B cell (primary cell): ENCODE data around the gene PAX2. TPM values are rescaled to one million over a fixed set of nuclear protein-coding genes. Genes with fewer than 3 reads are reported as not detected.

Experiments used
- ATAC-seq: fragments of 200-7000 bp; cut with Tn5 transposase; one replicate; pipeline ENCODE4 v1.10.0; 2021; ENCODE audit warnings: low read depth, mild to moderate bottlenecking, moderate number of reproducible peaks, moderate library complexity
- CTCF ChIA-PET: fragments of 350-600 bp; sonication (Branson Sonifier 250); formaldehyde crosslinking; loops from one replicate; lab custom pipeline; 2021; ENCODE audit warnings: antibody characterized with exemption, inconsistent platforms; lab: Charles Lee
- POLR2A ChIA-PET: fragments of 350-600 bp; sonication (Branson Sonifier 250); formaldehyde crosslinking; loops from one replicate; lab custom pipeline; 2021; ENCODE audit warnings: antibody characterized with exemption; lab: Charles Lee
- DNase-seq: peaks from one replicate; pipeline ENCODE4 v3.0.0; 2013
- H2AFZ ChIP-seq: 2 replicates; pipeline ENCODE4 v1.6.1; 2012; ENCODE audit warnings: mild to moderate bottlenecking, low read depth, low read length; ENCODE audit not compliant: insufficient read depth, poor library complexity, severe bottlenecking
- H3K27ac ChIP-seq, 2 donors: 1 replicate in 1 of 2; 2 replicates in 1 of 2; pipeline ENCODE4 v1.5.1; 2012 to 2013; ENCODE audit warnings: low read length in 2 of 2, mild to moderate bottlenecking in 2 of 2, moderate library complexity in 1 of 2
- H3K27me3 ChIP-seq, 4 experiments: fragments of 200-600 bp in 1 of 4; sonication (generic) in 1 of 4; replicated peaks in 1 of 4; 1 replicate in 2 of 4; 2 replicates in 2 of 4; pipeline versions ENCODE4 v1.6.1 to v1.7.0; 2013 to 2016; ENCODE audit warnings: low read length in 3 of 4, mild to moderate bottlenecking in 2 of 4, mixed read lengths in 1 of 4, moderate library complexity in 1 of 4; ENCODE audit not compliant: insufficient read depth in 4 of 4, control insufficient read depth in 3 of 4; ENCODE audit errors: control extremely low read depth in 1 of 4
- H3K36me3 ChIP-seq, 2 experiments: replicated peaks in 1 of 2; 1 replicate in 1 of 2; 2 replicates in 1 of 2; pipeline versions ENCODE4 v1.6.1 to v1.7.1; 2013; ENCODE audit warnings: low read length in 1 of 2; ENCODE audit not compliant: insufficient read depth in 2 of 2, control insufficient read depth in 1 of 2; ENCODE audit errors: control extremely low read depth in 1 of 2, extremely low read depth in 1 of 2
- H3K4me1 ChIP-seq, 2 donors: fragments of 200-600 bp in 1 of 2; sonication (generic) in 1 of 2; 1 replicate in 1 of 2; 2 replicates in 1 of 2; pipeline versions ENCODE4 v1.5.1 to v1.6.1; 2013 to 2017; ENCODE audit warnings: low read length in 2 of 2; ENCODE audit not compliant: control insufficient read depth in 2 of 2, insufficient read depth in 2 of 2
- H3K4me2 ChIP-seq: replicated peaks from 2 replicates; pipeline ENCODE3; 2012; ENCODE audit warnings: mild to moderate bottlenecking, low read depth, low read length; ENCODE audit not compliant: poor library complexity, severe bottlenecking
- H3K4me3 ChIP-seq, 5 experiments: fragments of 200-600 bp in 1 of 5; sonication (generic) in 1 of 5; 1 replicate in 3 of 5; 2 replicates in 2 of 5; pipeline versions ENCODE4 v1.5.1 to v1.7.0; 2011 to 2016; ENCODE audit warnings: low read length in 4 of 5, mild to moderate bottlenecking in 4 of 5, low read depth in 2 of 5, control low read depth in 1 of 5, moderate library complexity in 1 of 5; ENCODE audit not compliant: insufficient read depth in 1 of 5; ENCODE audit errors: control extremely low read depth in 1 of 5, extremely low read depth in 1 of 5
- H3K79me2 ChIP-seq: fragments of 200-600 bp; sonication (generic); one replicate; pipeline ENCODE4 v1.6.0; 2016; ENCODE audit warnings: low read length; ENCODE audit not compliant: control insufficient read depth, insufficient read depth
- H3K9ac ChIP-seq: fragments of 200-600 bp; sonication (generic); 2 replicates; pipeline ENCODE4 v1.6.1; 2017; ENCODE audit warnings: mild to moderate bottlenecking, low read length, moderate library complexity
- H3K9me3 ChIP-seq, 3 donors: one replicate each; pipeline versions ENCODE4 v1.6.1 to v1.7.1; 2013; ENCODE audit warnings: low read length in 2 of 3; ENCODE audit not compliant: control insufficient read depth in 2 of 3, insufficient read depth in 1 of 3; ENCODE audit errors: control extremely low read depth in 1 of 3
- H4K20me1 ChIP-seq: 2 replicates; pipeline ENCODE4 v1.6.0; 2012; ENCODE audit warnings: mild to moderate bottlenecking, low read length; ENCODE audit not compliant: insufficient read depth, control insufficient read depth, poor library complexity, severe bottlenecking
- H3K27ac Mint-ChIP-seq: one replicate; pipeline ENCODE4 v1.8.0; 2021; ENCODE audit warnings: mixed read lengths
- H3K27me3 Mint-ChIP-seq: one replicate; pipeline ENCODE4 v1.8.0; 2021; ENCODE audit warnings: mixed read lengths
- H3K4me1 Mint-ChIP-seq: one replicate; pipeline ENCODE4 v1.8.0; 2021; ENCODE audit warnings: mixed read lengths
- H3K4me3 Mint-ChIP-seq: one replicate; pipeline ENCODE4 v1.8.0; 2021; ENCODE audit warnings: mixed read lengths
- H3K9me3 Mint-ChIP-seq: one replicate; pipeline ENCODE4 v1.8.0; 2022; ENCODE audit warnings: mixed read lengths; ENCODE audit not compliant: insufficient read depth
- CTCF ChIP-seq: fragments of 200-600 bp; IDR thresholded peaks from one replicate; pipeline ENCODE4 v1.8.0; 2022; ENCODE audit warnings: antibody characterized with exemption, mild to moderate bottlenecking
- EZH2 ChIP-seq: IDR thresholded peaks from 2 replicates; pipeline ENCODE4 v1.6.1; 2012; ENCODE audit warnings: borderline replicate concordance, low read depth, mild to moderate bottlenecking, moderate library complexity, low read length; ENCODE audit not compliant: insufficient read depth, poor library complexity, severe bottlenecking
- WGBS: methylation state at CpG from one replicate; pipeline ENCODE4 v1.1.5; 2013; ENCODE audit warnings: missing lambda C conversion rate; ENCODE audit not compliant: insufficient coverage; 5-methylcytosine and 5-hydroxymethylcytosine counted together
- intact Hi-C: fragments of 100-400 bp; cut with micrococcal nuclease; formaldehyde crosslinking; loops from one replicate; pipeline ENCODE4 v1.10.0; 2022
- polyA plus RNA-seq: library from polyadenylated mRNA; depleted of rRNA; stranded (reverse); fragments of >200 nt; gene quantifications from 2 replicates; pipeline ENCODE4 v1.2.3, GENCODE V29; 2012
- total RNA-seq, 2 donors: library from RNA; stranded (reverse); fragments of 120-200 nt in 1 of 2; gene quantifications; 1 replicate in 1 of 2; 2 replicates in 1 of 2; pipeline versions ENCODE4 v1.2.3 to v1.2.4, GENCODE V29; 2013 to 2022

The PAX2 gene
- total and polyA plus RNA-seq, 2 donors (not counting 1 experiment from before 2014, with no cell fraction given), result 0.12 TPM; not detected in 1

DNA sequence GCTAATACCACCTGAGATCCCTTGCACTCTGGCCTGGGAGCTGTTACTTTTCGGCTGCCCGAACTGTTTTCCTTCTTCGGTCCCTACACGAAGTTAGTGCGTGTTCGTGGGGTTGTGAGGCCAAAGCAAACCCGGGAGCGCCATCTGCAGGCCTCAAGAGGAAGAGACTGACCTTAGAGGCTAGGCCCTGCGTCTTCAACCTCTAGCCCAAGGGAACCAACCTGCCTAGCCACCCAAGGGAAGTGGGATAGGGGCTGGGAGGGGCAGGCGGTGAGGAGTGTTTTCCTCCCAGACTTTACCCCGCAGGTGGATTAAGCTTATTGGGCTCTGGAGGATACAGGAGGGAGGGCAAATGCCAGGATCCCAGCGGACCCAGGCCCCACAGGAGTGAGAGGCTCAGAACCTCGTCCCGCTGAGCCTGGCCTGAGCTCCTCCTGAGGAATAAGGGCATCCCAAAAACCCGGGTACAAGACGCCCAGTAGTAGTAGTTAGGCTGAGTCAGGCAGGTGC lies 1.7 kb upstream of the PAX2 start:
- intact Hi-C loops, result loop anchor here (1.0 to 10.0 kb wide), 4 partner anchors 72 to 481 kb away; partner anchors contain the start of genes LBX1 and TLX1
- Mint-ChIP-seq H3K27me3 (peaks cover 70% of the 10 kb centered on the region), H3K9me3 (no peaks in the 10 kb centered on the region), H3K4me1 (peaks cover 52% of the 10 kb centered on the region), H3K4me3 (peak overlapping the region; percentile 66), H3K27ac (no peak overlapping the region)
- Histone ChIP-seq H3K9ac (peak overlapping the region; percentile 0), H3K36me3 (no peaks in the 10 kb centered on the region), H3K4me3 (no peak overlapping the region), H3K9me3 (peaks cover 0 to 51% (median 0%) of the 10 kb centered on the region in 3 donors), H2AFZ (no peak overlapping the region), H4K20me1 (no peaks in the 10 kb centered on the region), H3K79me2 (no peaks in the 10 kb centered on the region), H3K4me1 (peaks cover 71 to 89% of the 10 kb centered on the region in 2 donors), H3K27ac (no peak overlapping the region), H3K27me3 (peaks cover 0 to 94% (median 73%) of the 10 kb centered on the region in 4 experiments), H3K4me2 (peak overlapping the region; percentile 65)
- ATAC-seq, result peak; percentile 61
- ChIA-PET CTCF (interaction anchor here (0.6 to 2.9 kb wide), 13 partner anchors 10 to 697 kb away, joined by 3 to 17 read pairs (median 3); no protein-coding TSS in a partner anchor), POLR2A (no interaction called here)
- TF ChIP-seq CTCF (peak; percentile 69), EZH2 (no peak)
- WGBS, result 4% methylated on average over 11 of the region's 16 CpGs
- DNase-seq, result peak; percentile 79
